Psoas muscle (tissue), 8 donors: ENCODE data around the gene KLHDC7B. TPM values are rescaled to one million over a fixed set of nuclear protein-coding genes. Genes with fewer than 3 reads are reported as not detected.

Source experiments
- ATAC-seq, 4 donors: fragments of 200-7000 bp; cut with Tn5 transposase; one replicate each; pipeline ENCODE4 v1.9.1; 2020; ENCODE audit warnings: moderate library complexity in 3 of 4, mild to moderate bottlenecking in 2 of 4
- DNase-seq, 2 donors: peaks; one replicate each; pipeline ENCODE4 v3.0.0-alpha.2; 2020
- H3K27ac ChIP-seq: fragments of 200-600 bp; one replicate; pipeline ENCODE4 v1.8.0; 2022
- H3K27me3 ChIP-seq, 3 donors: fragments of 200-600 bp in 1 of 3; one replicate each; pipeline versions ENCODE4 v1.6.1 to v1.8.0; 2013 to 2022; ENCODE audit warnings: low read length in 2 of 3, mild to moderate bottlenecking in 2 of 3, moderate library complexity in 1 of 3; ENCODE audit not compliant: insufficient read depth in 3 of 3
- H3K36me3 ChIP-seq, 2 donors: fragments of 200-600 bp in 1 of 2; one replicate each; pipeline versions ENCODE4 v1.6.1 to v1.8.0; 2013 to 2022; ENCODE audit warnings: low read depth in 1 of 2, mild to moderate bottlenecking in 1 of 2, moderate library complexity in 1 of 2; ENCODE audit not compliant: insufficient read depth in 1 of 2
- H3K4me1 ChIP-seq: fragments of 200-600 bp; one replicate; pipeline ENCODE4 v1.8.0; 2022
- H3K4me3 ChIP-seq: fragments of 200-600 bp; one replicate; pipeline ENCODE4 v1.8.0; 2022; ENCODE audit warnings: mild to moderate bottlenecking
- H3K9me3 ChIP-seq: fragments of 200-600 bp; one replicate; pipeline ENCODE4 v1.8.0; 2022
- WGBS, 3 donors: extraction: QIAGEN DNeasy Blood & Tissue Kit; methylation state at CpG; one replicate each; pipeline versions ENCODE4 v1.1.6 to v1.1.7; 2013; 5-methylcytosine and 5-hydroxymethylcytosine counted together
- intact Hi-C, 2 donors: fragments of 100-400 bp; cut with DNase I; formaldehyde crosslinking; loops; one replicate each; pipeline versions ENCODE4 v1.11.0 to v1.14.2; 2022
- polyA plus RNA-seq, 3 donors: library from polyadenylated mRNA; stranded (reverse); fragments of 200-250 nt; gene quantifications; one replicate each; pipeline ENCODE4 v1.2.3, GENCODE V29; 2013
- total RNA-seq, 4 donors: library from RNA; stranded (reverse); fragmentation: NEBNext Ultra II Directional in 2 of 4; extraction: Animal tissue kit (Norgen Biotek cat#: 25700) in 2 of 4; gene quantifications; one replicate each; pipeline versions ENCODE4 v1.2.1 to v1.2.4, GENCODE V29; 2021 to 2023
- TF ChIP-seq, protein P1 (sequence below): fragments of 200-600 bp; IDR thresholded peaks from one replicate; pipeline ENCODE4 v1.8.0; 2022; ENCODE audit warnings: antibody characterized with exemption
- donor health status: healthy with polysubstance abuse.
- donor health status: DM: no; HTN: no; CAD: no; lungs with moderate emphysema.
- donor health status: Bipolar disorder and iron deficiency.
- donor health status: healthy.
- donor health status: DM: yes; HTN: yes; CAD: no.
- donor health status: DM: no; HTN: no; CAD: no.
- donor health status: DM: no; HTN: no; CAD: no.
- donor health status: DM: yes; HTN: yes; CAD: no.

The KLHDC7B gene
- total and polyA plus RNA-seq, 7 donors, result 0.01 to 0.11 (median 0.01) TPM; not detected in 4

DNA sequence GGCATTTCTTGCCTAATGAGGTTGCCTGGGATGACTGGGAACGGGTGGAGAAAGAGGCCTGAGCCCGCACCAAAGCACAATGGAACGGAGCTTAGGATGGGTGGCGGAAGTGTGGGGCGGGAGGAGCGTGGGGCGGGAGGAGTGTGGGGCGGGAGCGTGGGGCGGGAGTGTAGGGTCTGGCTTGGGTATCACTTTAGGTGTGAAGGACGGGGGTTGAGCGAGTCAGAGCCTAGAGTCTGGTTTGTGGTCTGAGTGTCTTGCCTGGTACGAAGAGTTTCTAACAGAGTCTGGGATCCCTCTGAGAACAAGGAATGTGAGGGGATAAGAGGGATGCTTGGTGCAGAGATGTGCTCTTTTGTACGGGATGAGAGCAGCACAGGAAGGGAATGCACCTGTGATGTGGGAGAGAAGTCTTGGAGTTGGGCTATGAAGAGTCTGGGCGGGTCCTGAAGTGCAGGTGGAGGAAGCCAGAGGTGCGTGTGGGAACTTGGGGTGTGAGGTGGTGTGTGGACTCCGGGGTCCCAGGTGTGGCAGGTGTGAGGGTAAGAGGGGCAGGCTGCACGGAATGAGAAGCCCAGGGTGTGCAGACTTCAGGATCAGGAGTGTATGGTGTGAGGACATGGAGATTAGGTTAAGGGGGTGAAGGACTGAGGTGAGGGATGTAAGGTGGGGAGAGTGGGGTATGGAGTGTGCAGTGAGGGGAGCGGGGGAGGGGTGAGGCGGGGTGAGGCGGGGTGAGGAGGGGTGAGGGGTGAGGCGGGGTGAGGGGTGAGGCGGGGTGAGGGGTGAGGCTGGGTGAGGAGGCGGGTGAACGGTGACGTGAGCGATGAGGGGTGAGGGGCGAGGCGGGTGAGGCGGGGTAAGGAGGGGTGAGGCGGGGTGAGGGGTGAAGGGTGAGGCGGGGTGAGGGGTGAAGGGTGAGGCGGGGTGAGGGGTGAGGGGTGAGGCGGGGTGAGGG lies 16.0 kb downstream of the KLHDC7B start:
- peak in 1 of 2 donors; percentile 56 for DNase-seq
- H3K4me3 ChIP-seq, result no peak overlapping the region
- no peaks in the 10 kb centered on the region for H3K36me3 ChIP-seq
- 62 to 71% (median 66%) methylated on average over 20 to 29 of the region's 34 CpGs for WGBS, 3 donors
- intact Hi-C loops, result loop anchor here in 1 of 2 donors (5.0 kb wide), 1 partner anchor 34 kb away; the partner anchor contains the start of gene SCO2
- ATAC-seq, result no peak
- H3K27ac ChIP-seq, result no peak overlapping the region
- H3K27me3 ChIP-seq, result no peaks in the 10 kb centered on the region
- H3K4me1 ChIP-seq, result peaks cover 5% of the 10 kb centered on the region
- TF ChIP-seq, protein P1, sequence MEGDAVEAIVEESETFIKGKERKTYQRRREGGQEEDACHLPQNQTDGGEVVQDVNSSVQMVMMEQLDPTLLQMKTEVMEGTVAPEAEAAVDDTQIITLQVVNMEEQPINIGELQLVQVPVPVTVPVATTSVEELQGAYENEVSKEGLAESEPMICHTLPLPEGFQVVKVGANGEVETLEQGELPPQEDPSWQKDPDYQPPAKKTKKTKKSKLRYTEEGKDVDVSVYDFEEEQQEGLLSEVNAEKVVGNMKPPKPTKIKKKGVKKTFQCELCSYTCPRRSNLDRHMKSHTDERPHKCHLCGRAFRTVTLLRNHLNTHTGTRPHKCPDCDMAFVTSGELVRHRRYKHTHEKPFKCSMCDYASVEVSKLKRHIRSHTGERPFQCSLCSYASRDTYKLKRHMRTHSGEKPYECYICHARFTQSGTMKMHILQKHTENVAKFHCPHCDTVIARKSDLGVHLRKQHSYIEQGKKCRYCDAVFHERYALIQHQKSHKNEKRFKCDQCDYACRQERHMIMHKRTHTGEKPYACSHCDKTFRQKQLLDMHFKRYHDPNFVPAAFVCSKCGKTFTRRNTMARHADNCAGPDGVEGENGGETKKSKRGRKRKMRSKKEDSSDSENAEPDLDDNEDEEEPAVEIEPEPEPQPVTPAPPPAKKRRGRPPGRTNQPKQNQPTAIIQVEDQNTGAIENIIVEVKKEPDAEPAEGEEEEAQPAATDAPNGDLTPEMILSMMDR, result no peak
- no peaks in the 10 kb centered on the region for H3K9me3 ChIP-seq

GRCh38 chr22:50562523-50563412 lies 17.1 kb downstream of the KLHDC7B start, which contains the start of gene SYCE3:
TSS of gene SYCE3 (minus strand) at chr22:50562919. CDS start at chr22:50556405, 6,514 bp downstream.
- peak; percentile 96 to 99 (median 96) for ATAC-seq
- TF ChIP-seq, protein P1, result peak; percentile 96
- Histone ChIP-seq H3K27me3 (no peaks in the 10 kb centered on the region), H3K4me1 (peaks cover 5% of the 10 kb centered on the region), H3K9me3 (no peaks in the 10 kb centered on the region), H3K4me3 (peak within 1 kb of the TSS; percentile 72), H3K36me3 (peaks cover 0 to 7% of the 10 kb centered on the region in 2 donors), H3K27ac (peak within 1 kb of the TSS; percentile 78)
- DNase-seq, result peak; percentile 95 to 99
- intact Hi-C loops, result loop anchor here in 1 of 2 donors (5.0 kb wide), 1 partner anchor 35 kb away; the partner anchor contains the start of gene SCO2
- WGBS, 3 donors, result 1 to 6% (median 5%) methylated on average over 34 to 58 of the region's 61 CpGs

GRCh38 chr22:50563413-50564160 lies 17.9 kb downstream of the KLHDC7B start:
- peak overlapping the region; percentile 72 for H3K4me3 ChIP-seq
- DNase-seq (peak in 1 of 2 donors; percentile 42), ATAC-seq (peak in 3 of 4 donors; percentile 21 to 54 (median 24))
- H3K9me3 ChIP-seq, result no peaks in the 10 kb centered on the region
- intact Hi-C loops, result loop anchor here in 1 of 2 donors (5.0 kb wide), 1 partner anchor 36 kb away; the partner anchor contains the start of gene SCO2
- peaks cover 0 to 15% of the 10 kb centered on the region in 2 donors for H3K36me3 ChIP-seq
- no peaks in the 10 kb centered on the region for H3K27me3 ChIP-seq
- peaks cover 5% of the 10 kb centered on the region for H3K4me1 ChIP-seq
- 9 to 18% (median 15%) methylated on average over 17 of the region's 17 CpGs for WGBS, 3 donors
- peak overlapping the region; percentile 78 for H3K27ac ChIP-seq
- TF ChIP-seq, protein P1, result no peak

DNA sequence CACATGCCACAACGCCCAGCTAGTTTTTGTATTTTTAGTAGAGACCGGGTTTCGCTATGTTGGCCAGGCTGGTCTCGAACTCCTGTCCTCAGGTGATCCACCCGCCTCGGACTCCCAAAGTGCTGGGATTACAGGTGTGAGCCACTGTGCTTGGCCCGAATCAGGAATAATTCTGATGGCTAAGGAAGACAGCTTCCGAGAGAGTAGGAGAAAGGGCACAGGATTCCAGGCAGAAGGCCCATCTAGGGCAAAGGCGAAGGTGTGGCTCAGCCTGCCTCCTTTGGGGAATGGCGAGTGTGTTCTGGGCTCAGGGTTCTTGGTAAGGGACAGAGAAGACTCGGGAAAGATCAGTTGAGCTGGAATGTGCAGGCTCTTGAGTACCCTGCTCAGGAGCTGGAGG lies 18.6 kb downstream of the KLHDC7B start:
- DNase-seq (peak in 1 of 2 donors; percentile 36), ATAC-seq (no peak)
- intact Hi-C loops, result loop anchor here in 1 of 2 donors (5.0 kb wide), 1 partner anchor 37 kb away; the partner anchor contains the start of gene SCO2
- Histone ChIP-seq H3K4me3 (no peak overlapping the region), H3K4me1 (peaks cover 5% of the 10 kb centered on the region), H3K27me3 (no peaks in the 10 kb centered on the region), H3K36me3 (peaks cover 0 to 22% of the 10 kb centered on the region in 2 donors), H3K27ac (no peak overlapping the region), H3K9me3 (no peaks in the 10 kb centered on the region)
- 74 to 79% (median 79%) methylated on average over 11 of the region's 11 CpGs for WGBS, 3 donors
- TF ChIP-seq, protein P1, result no peak
